ENCODE data around the gene NEGR1.

- TF ChIP-seq CTCF (IDR thresholded peaks at IDR 0.05) (no peak), POLR2A (IDR thresholded peaks at IDR 0.05) (no peak)
These were observed 882.7 kb downstream of the NEGR1 start for GRCh38 chr1:71399594-71399993.

Data from heart left ventricle (tissue), 13 donors.